Measurements from ENCODE around the gene VAMP2. TPM values are rescaled to one million over a fixed set of nuclear protein-coding genes. Genes with fewer than 3 reads are reported as not detected.

The VAMP2 gene
- total and polyA plus RNA-seq, 9 of the 15 experiments (the other 6 are each of a cell fraction or from before 2014, with no cell fraction given): 2.3 to 31.8 (median 6.0) TPM

GRCh38 chr17:8209907-8210760 lies 47.4 kb upstream of the VAMP2 start, which contains the start of gene AURKB:
TSS of gene AURKB (minus strand) at chr17:8210575. CDS start at chr17:8210224, 351 bp downstream.
- Histone ChIP-seq H2AFZ (ENCODE audit: low read depth, low read length) (peak within 1 kb of the TSS; percentile 82), H3K27me3 (ENCODE audit: control insufficient read depth in 2 of 2, insufficient read depth in 2 of 2, low read length in 2 of 2) (no peaks in the 10 kb centered on the region), H3K27ac (ENCODE audit: extremely low read depth, low read depth, low read length) (peak within 1 kb of the TSS; percentile 94), H3K9me1 (ENCODE audit: control insufficient read depth, insufficient read depth, low read length) (no peaks in the 10 kb centered on the region), H3K9me3 (replicated peaks; ENCODE audit: control insufficient read depth, insufficient read depth, low read depth, low read length) (no peaks in the 10 kb centered on the region), H3K79me2 (ENCODE audit: control insufficient read depth, insufficient read depth, low read length) (peaks cover 32% of the 10 kb centered on the region), H4K20me1 (replicated peaks; ENCODE audit: control insufficient read depth, insufficient read depth, low read length) (no peaks in the 10 kb centered on the region), H3K4me3 (peak within 1 kb of the TSS; percentile 73), H3K9ac (ENCODE audit: insufficient read depth in 1 of 2, low read depth in 2 of 2, low read length in 2 of 2) (peak within 1 kb of the TSS; percentile 93 to 95), H3K4me2 (ENCODE audit: insufficient read depth, low read length) (peak within 1 kb of the TSS; percentile 95), H3K36me3 (ENCODE audit: control insufficient read depth, insufficient read depth, low read length) (peaks cover 34% of the 10 kb centered on the region), H3K4me1 (replicated peaks in 1 of 2; ENCODE audit: control insufficient read depth in 2 of 2, insufficient read depth in 2 of 2, low read length in 2 of 2) (peaks cover 17 to 25% of the 10 kb centered on the region in 2 experiments; a peak in 4 of 5 replicates)
- intact Hi-C loops (cut with micrococcal nuclease): loop anchor here (1.0 kb wide), 1 partner anchor 20 kb away; the partner anchor contains the start of gene BORCS6
- peak; percentile 85 to 95 (median 88) for DNase-seq (ENCODE audit: extremely low read depth in 1 of 4, low spot score in 3 of 4)
- ChIA-PET POLR2A (interaction anchor here (0.6 to 6.6 kb wide), 16 partner anchors 9 to 712 kb away, joined by 3 to 89 read pairs (median 5); partner anchors contain the start of genes BORCS6, CTC1 and HES7), CTCF (ENCODE audit: low intra/inter-chr PET ratio) (no interaction called here)
- in situ Hi-C loops (cut with MboI): no loop called here
- under 1% methylated on average over 30 of the region's 46 CpGs for WGBS (ENCODE audit: insufficient coverage, low coverage, missing lambda C conversion rate)
- FAIRE-seq: peak; percentile 98
- peak; percentile 92 for ATAC-seq
- BruUV-seq (replicated peaks): TSS peak; percentile 86
- TF ChIP-seq, protein P1, sequence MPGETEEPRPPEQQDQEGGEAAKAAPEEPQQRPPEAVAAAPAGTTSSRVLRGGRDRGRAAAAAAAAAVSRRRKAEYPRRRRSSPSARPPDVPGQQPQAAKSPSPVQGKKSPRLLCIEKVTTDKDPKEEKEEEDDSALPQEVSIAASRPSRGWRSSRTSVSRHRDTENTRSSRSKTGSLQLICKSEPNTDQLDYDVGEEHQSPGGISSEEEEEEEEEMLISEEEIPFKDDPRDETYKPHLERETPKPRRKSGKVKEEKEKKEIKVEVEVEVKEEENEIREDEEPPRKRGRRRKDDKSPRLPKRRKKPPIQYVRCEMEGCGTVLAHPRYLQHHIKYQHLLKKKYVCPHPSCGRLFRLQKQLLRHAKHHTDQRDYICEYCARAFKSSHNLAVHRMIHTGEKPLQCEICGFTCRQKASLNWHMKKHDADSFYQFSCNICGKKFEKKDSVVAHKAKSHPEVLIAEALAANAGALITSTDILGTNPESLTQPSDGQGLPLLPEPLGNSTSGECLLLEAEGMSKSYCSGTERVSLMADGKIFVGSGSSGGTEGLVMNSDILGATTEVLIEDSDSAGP (CRISPR knock-in tag; IDR thresholded peaks at IDR 0.05): no peak
- TF ChIP-seq EZH2 (IDR thresholded peaks at IDR 0.05; ENCODE audit: borderline replicate concordance, low read depth, low read length): no peak
- TF ChIP-seq, protein P2, sequence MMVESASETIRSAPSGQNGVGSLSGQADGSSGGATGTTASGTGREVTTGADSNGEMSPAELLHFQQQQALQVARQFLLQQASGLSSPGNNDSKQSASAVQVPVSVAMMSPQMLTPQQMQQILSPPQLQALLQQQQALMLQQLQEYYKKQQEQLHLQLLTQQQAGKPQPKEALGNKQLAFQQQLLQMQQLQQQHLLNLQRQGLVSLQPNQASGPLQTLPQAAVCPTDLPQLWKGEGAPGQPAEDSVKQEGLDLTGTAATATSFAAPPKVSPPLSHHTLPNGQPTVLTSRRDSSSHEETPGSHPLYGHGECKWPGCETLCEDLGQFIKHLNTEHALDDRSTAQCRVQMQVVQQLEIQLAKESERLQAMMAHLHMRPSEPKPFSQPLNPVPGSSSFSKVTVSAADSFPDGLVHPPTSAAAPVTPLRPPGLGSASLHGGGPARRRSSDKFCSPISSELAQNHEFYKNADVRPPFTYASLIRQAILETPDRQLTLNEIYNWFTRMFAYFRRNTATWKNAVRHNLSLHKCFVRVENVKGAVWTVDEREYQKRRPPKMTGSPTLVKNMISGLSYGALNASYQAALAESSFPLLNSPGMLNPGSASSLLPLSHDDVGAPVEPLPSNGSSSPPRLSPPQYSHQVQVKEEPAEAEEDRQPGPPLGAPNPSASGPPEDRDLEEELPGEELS (CRISPR knock-in tag; IDR thresholded peaks at IDR 0.05; ENCODE audit: borderline replicate concordance): no peak
- TF ChIP-seq XRCC5 (IDR thresholded peaks at IDR 0.05; ENCODE audit: low read depth, low read length): no peak
- no peak for TF ChIP-seq NR3C1 (CRISPR knock-in tag; IDR thresholded peaks at IDR 0.05)
- no peak for TF ChIP-seq CBX2 (IDR thresholded peaks at IDR 0.05; ENCODE audit: insufficient read depth, low read length, poor library complexity, severe bottlenecking)
- no peak for TF ChIP-seq ZNF444 (CRISPR knock-in tag; IDR thresholded peaks at IDR 0.05)
- TF ChIP-seq ZNF354B (CRISPR knock-in tag; IDR thresholded peaks at IDR 0.05): no peak
- peak; percentile 45 for TF ChIP-seq C11orf30 (IDR thresholded peaks at IDR 0.05; ENCODE audit: low read depth)
- TF ChIP-seq TAF9B (IDR thresholded peaks at IDR 0.05; ENCODE audit: partially characterized antibody): peak; percentile 74
- no peak for TF ChIP-seq SLC30A9 (CRISPR knock-in tag; IDR thresholded peaks at IDR 0.05)
- peak; percentile 84 for TF ChIP-seq CHD1 (IDR thresholded peaks at IDR 0.05; ENCODE audit: low read length)
- no peak for TF ChIP-seq HNRNPUL1 (IDR thresholded peaks at IDR 0.05; ENCODE audit: low read length)
- no peak for TF ChIP-seq FOXA3 (CRISPR knock-in tag; conservative IDR thresholded peaks at IDR 0.05 in 1 of 2, IDR thresholded peaks at IDR 0.05 in 1 of 2)
